IMR-90 (cell line): ENCODE results near the gene LDLRAD4. TPM values are rescaled to one million over a fixed set of nuclear protein-coding genes. Genes with fewer than 3 reads are reported as not detected.

Experiments used
- ATAC-seq: fragments of 200-7000 bp; cut with Tn5 transposase; 2 replicates; pipeline ENCODE4 v1.9.1; 2020; ENCODE audit warnings: low read depth, mild to moderate bottlenecking, moderate library complexity
- BruUV-seq: library from RNA; stranded (reverse); fragments of 400-500 nt; replicated peaks from 2 replicates; lab custom pipeline; 2021; lab: Mats Ljungman, UMichigan
- CTCF ChIA-PET: fragments of 300-600 bp; formaldehyde crosslinking; extraction: SDS; loops from one replicate; lab custom pipeline; 2021; ENCODE audit warnings: antibody characterized with exemption; lab: Yijun Ruan, JAX
- POLR2A ChIA-PET: fragments of 300-600 bp; sonication (Branson Sonifier 250); formaldehyde crosslinking; loops from one replicate; lab custom pipeline; 2022; ENCODE audit warnings: antibody characterized with exemption; ENCODE audit not compliant: unreplicated experiment; lab: Charles Lee
- DNase-seq: peaks from one replicate; pipeline ENCODE4 v3.0.0; 2013
- H2AFZ ChIP-seq: replicated peaks from 2 replicates; pipeline ENCODE3; 2013; ENCODE audit warnings: low read length, mild to moderate bottlenecking; ENCODE audit not compliant: poor library complexity
- H2AK5ac ChIP-seq: 2 replicates; pipeline ENCODE4 v1.6.1; 2013; ENCODE audit warnings: low read depth, low read length, inconsistent platforms
- H2AK9ac ChIP-seq: replicated peaks from 2 replicates; pipeline ENCODE3; 2013; ENCODE audit warnings: mild to moderate bottlenecking, low read depth, low read length, moderate library complexity; ENCODE audit not compliant: poor library complexity
- H2BK120ac ChIP-seq: 2 replicates; pipeline ENCODE4 v1.6.1; 2013; ENCODE audit warnings: low read depth, low read length, inconsistent platforms
- H2BK15ac ChIP-seq: 3 replicates; pipeline ENCODE4 v1.6.1; 2013; ENCODE audit warnings: low read depth, low read length, inconsistent platforms
- H2BK20ac ChIP-seq: 2 replicates; pipeline ENCODE4 v1.6.1; 2013; ENCODE audit warnings: low read depth, mild to moderate bottlenecking, inconsistent platforms, low read length, moderate library complexity
- H2BK5ac ChIP-seq: 2 replicates; pipeline ENCODE4 v1.6.1; 2013; ENCODE audit warnings: mild to moderate bottlenecking, low read depth, low read length, inconsistent platforms; ENCODE audit not compliant: poor library complexity, severe bottlenecking
- H3K14ac ChIP-seq: replicated peaks from 2 replicates; pipeline ENCODE4 v1.6.1; 2013; ENCODE audit warnings: low read depth, low read length, inconsistent platforms
- H3K18ac ChIP-seq: 2 replicates; pipeline ENCODE4 v1.6.1; 2013; ENCODE audit warnings: low read depth, low read length, control low read depth
- H3K23ac ChIP-seq: 2 replicates; pipeline ENCODE4 v1.6.1; 2013; ENCODE audit warnings: low read depth, low read length, inconsistent platforms
- H3K27ac ChIP-seq: 2 replicates; pipeline ENCODE4 v1.5.1; 2013; ENCODE audit warnings: mild to moderate bottlenecking, control low read depth, low read length; ENCODE audit not compliant: insufficient read depth
- H3K27me3 ChIP-seq: 2 replicates; pipeline ENCODE4 v1.6.1; 2013; ENCODE audit warnings: low read length; ENCODE audit not compliant: control insufficient read depth, insufficient read depth
- H3K36me3 ChIP-seq: 2 replicates; pipeline ENCODE4 v1.6.1; 2013; ENCODE audit warnings: low read length, mixed read lengths; ENCODE audit not compliant: control insufficient read depth, insufficient read depth
- H3K4ac ChIP-seq: 2 replicates; pipeline ENCODE4 v1.6.1; 2013; ENCODE audit warnings: low read depth, low read length, inconsistent platforms
- H3K4me1 ChIP-seq: 2 replicates; pipeline ENCODE4 v1.6.1; 2013; ENCODE audit warnings: low read length, mixed read lengths; ENCODE audit not compliant: control insufficient read depth, insufficient read depth
- H3K4me2 ChIP-seq: 2 replicates; pipeline ENCODE4 v1.6.1; 2013; ENCODE audit warnings: low read depth, mild to moderate bottlenecking, control low read depth, low read length, moderate library complexity
- H3K4me3 ChIP-seq: 2 replicates; pipeline ENCODE4 v1.5.1; 2013; ENCODE audit warnings: low read depth, mild to moderate bottlenecking, control low read depth, low read length, moderate library complexity; ENCODE audit not compliant: insufficient read depth
- H3K56ac ChIP-seq: 2 replicates; pipeline ENCODE4 v1.6.1; 2013; ENCODE audit warnings: low read length, inconsistent platforms; ENCODE audit not compliant: insufficient read depth; ENCODE audit errors: extremely low read depth
- H3K79me1 ChIP-seq, 2 experiments: 2 replicates each; pipeline ENCODE4 v1.6.1; 2013; ENCODE audit warnings: low read length in 2 of 2, inconsistent platforms in 1 of 2, low read depth in 1 of 2
- H3K9ac ChIP-seq: 2 replicates; pipeline ENCODE4 v1.6.1; 2013; ENCODE audit warnings: low read depth, low read length, control low read depth
- H3K9me1 ChIP-seq: 2 replicates; pipeline ENCODE4 v1.6.1; 2013; ENCODE audit warnings: low read length, inconsistent platforms; ENCODE audit not compliant: insufficient read depth
- H3K9me3 ChIP-seq: 2 replicates; pipeline ENCODE4 v1.6.1; 2013; ENCODE audit warnings: low read length; ENCODE audit not compliant: control insufficient read depth, insufficient read depth
- H4K20me1 ChIP-seq: 2 replicates; pipeline ENCODE4 v1.6.1; 2013; ENCODE audit warnings: low read length, inconsistent platforms; ENCODE audit not compliant: insufficient read depth
- H4K5ac ChIP-seq: 2 replicates; pipeline ENCODE4 v1.6.1; 2013; ENCODE audit warnings: mild to moderate bottlenecking, low read depth, low read length, control low read depth
- H4K8ac ChIP-seq, 2 experiments: 2 replicates each; pipeline ENCODE4 v1.6.1; 2013; ENCODE audit warnings: low read depth in 2 of 2, low read length in 2 of 2, control low read depth in 1 of 2, inconsistent platforms in 1 of 2
- H4K91ac ChIP-seq: 2 replicates; pipeline ENCODE4 v1.6.1; 2013; ENCODE audit warnings: low read depth, low read length, inconsistent platforms; ENCODE audit not compliant: insufficient read depth
- ELK1 ChIP-seq: fragments of 150-350 bp; IDR thresholded peaks from 2 replicates; pipeline ENCODE4 v1.6.1; 2016; ENCODE audit warnings: low read depth, mild to moderate bottlenecking, low read length, moderate library complexity, borderline replicate concordance
- WGBS, 2 experiments: methylation state at CpG; one replicate each; pipeline versions ENCODE4 v1.1.5 to v1.1.7; 2013; ENCODE audit warnings: missing lambda C conversion rate in 2 of 2; ENCODE audit not compliant: insufficient read length in 1 of 2; ENCODE audit errors: extremely low coverage in 2 of 2; 5-methylcytosine and 5-hydroxymethylcytosine counted together
- dilution Hi-C: fragments of 300-500 bp; cut with HindIII; formaldehyde crosslinking; loops from one replicate; pipeline ENCODE4 v1.14.3; 2018; ENCODE audit warnings: low sequenced_read_pairs; ENCODE audit not compliant: unreplicated experiment
- in situ Hi-C: fragments of 300-500 bp; cut with MboI; formaldehyde crosslinking; loops from 3 replicates; pipeline ENCODE4 v1.14.3; 2019; ENCODE audit warnings: low sequenced_read_pairs, inconsistent platforms, mixed read lengths
- intact Hi-C: fragments of 100-400 bp; cut with micrococcal nuclease; formaldehyde crosslinking; loops from 2 replicates; pipeline ENCODE4 v1.10.0; 2022
- polyA plus RNA-seq, 3 experiments: library from polyadenylated mRNA; depleted of rRNA; stranded (reverse); fragments of >200 nt; gene quantifications; 2 replicates each; pipeline ENCODE4 v1.2.3, GENCODE V29; 2012; ENCODE audit warnings: low replicate concordance in 1 of 3
- total RNA-seq: library from RNA; depleted of rRNA; stranded (reverse); fragments of >200 nt; gene quantifications from 2 replicates; pipeline ENCODE4 v1.2.3, GENCODE V29; 2012

LDLRAD4 gene
- total and polyA plus RNA-seq, 2 of the 4 experiments (the other 2 are of a cell fraction) = not detected

GRCh38 chr18:13564579-13564978 lies 346.0 kb downstream of the LDLRAD4 start:
- no peak overlapping the region for H3K4me2 ChIP-seq
- H3K4me3 ChIP-seq = no peak overlapping the region
- no peak overlapping the region for H2AK5ac ChIP-seq
- no peak overlapping the region for H2BK5ac ChIP-seq
- H3K14ac ChIP-seq = no peak overlapping the region
- H3K4ac ChIP-seq = no peak overlapping the region
- no peak overlapping the region for H2AFZ ChIP-seq
- H3K23ac ChIP-seq = no peak overlapping the region
- H3K9me1 ChIP-seq = no peaks in the 10 kb centered on the region
- H2BK20ac ChIP-seq = no peak overlapping the region
- H4K8ac ChIP-seq = no peak overlapping the region
- H3K27ac ChIP-seq = no peak overlapping the region
- BruUV-seq = no TSS peak
- no peak overlapping the region for H4K5ac ChIP-seq
- no peaks in the 10 kb centered on the region for H3K36me3 ChIP-seq
- no peaks in the 10 kb centered on the region for H3K9me3 ChIP-seq
- ATAC-seq (no peak), DNase-seq (no peak)
- WGBS, 2 experiments = no CpG with 5 or more reads among the region's 13 CpGs
- H2BK120ac ChIP-seq = no peak overlapping the region
- no peak overlapping the region for H2AK9ac ChIP-seq
- H4K20me1 ChIP-seq = no peaks in the 10 kb centered on the region
- no peak overlapping the region for H4K91ac ChIP-seq
- no peaks in the 10 kb centered on the region for H3K79me1 ChIP-seq
- ChIA-PET CTCF (no interaction called here), POLR2A (no interaction called here)
- dilution Hi-C loops = no loop called here
- H3K18ac ChIP-seq = no peak overlapping the region
- no peak overlapping the region for H3K9ac ChIP-seq
- no peaks in the 10 kb centered on the region; the same call in 1 of the 2 replicates for H3K27me3 ChIP-seq
- in situ Hi-C loops = no loop called here
- no peak for TF ChIP-seq ELK1
- H3K4me1 ChIP-seq = no peaks in the 10 kb centered on the region
- intact Hi-C loops = no loop called here
- H2BK15ac ChIP-seq = no peak overlapping the region
- H3K56ac ChIP-seq = no peak overlapping the region
